HG02798 (cell line): ENCODE data around the gene YY1.

ENCODE experiments used
- ATAC-seq: cut with Tn5 transposase; IDR thresholded peaks from one replicate; pipeline ENCODE4 v1.9.1; 2021; ENCODE audit warnings: mild to moderate bottlenecking; ENCODE audit not compliant: unreplicated experiment, poor library complexity

Gene YY1

DNA sequence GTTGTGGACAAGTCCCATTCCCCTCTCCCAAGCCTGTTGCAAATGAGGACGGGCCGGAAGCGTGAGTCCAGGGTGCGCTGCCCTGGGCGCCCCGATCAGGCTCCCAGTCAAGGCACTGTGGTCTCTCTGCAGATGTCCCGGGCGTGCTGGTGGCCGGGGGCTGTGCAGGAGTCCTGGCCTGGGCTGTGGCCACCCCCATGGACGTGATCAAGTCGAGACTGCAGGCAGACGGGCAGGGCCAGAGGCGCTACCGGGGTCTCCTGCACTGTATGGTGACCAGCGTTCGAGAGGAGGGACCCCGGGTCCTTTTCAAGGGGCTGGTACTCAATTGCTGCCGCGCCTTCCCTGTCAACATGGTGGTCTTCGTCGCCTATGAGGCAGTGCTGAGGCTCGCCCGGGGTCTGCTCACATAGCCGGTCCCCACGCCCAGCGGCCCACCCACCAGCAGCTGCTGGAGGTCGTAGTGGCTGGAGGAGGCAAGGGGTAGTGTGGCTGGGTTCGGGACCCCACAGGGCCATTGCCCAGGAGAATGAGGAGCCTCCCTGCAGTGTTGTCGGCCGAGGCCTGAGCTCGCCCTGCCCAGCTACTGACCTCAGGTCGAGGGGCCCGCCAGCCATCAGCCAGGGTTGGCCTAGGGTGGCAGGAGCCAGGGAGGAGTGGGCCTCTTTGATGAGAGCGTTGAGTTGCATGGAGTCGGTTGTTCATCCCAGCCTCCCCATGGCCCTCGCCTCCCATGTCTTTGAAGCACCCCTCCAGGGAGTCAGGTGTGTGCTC is 90.5 kb downstream of the YY1 start:
- ATAC-seq, result no peak

DNA sequence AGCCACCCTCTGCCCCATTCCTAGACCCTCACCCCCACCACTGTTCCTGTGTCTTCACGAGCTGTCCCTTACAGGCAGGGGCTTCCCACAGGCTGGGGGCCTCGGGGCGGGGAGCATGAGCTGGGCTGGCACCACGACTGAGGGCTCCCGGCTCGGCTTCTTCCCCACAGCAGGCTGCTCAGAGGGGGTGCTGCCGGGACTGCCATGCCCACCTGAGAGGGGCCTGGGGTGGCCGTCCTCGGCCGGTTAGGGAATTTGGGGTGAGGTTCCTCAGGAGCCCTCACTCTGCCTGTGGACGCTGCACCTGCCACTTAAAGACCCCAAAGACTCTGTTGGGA is 91.0 kb downstream of the YY1 start:
- ATAC-seq, result no peak

DNA sequence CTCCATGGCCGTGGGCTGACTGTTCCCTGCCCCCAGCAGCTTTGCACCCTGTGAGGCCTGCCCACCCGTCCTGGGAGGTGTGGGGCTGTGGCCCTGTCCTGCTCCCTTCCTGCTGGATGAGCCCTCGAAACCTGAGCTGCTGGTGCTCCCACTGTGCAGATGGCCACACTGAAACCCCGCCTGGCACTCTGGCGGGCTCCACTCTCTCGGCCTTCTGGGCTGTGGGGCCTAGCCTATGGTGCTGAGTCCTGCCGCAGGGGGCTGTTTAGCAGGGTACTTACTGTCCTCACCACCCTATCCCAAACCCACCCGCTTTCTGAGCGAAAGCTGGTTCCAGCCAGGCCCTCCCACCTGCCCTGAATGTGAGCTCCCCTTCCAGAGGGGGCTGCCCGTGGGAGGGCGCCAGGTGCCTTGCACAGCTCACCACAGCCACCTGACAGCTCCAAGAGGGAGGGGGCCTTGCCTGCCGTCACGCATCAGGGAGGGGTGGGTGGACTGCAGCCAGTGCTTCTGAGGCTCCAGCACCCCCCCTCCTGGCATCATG is 91.5 kb downstream of the YY1 start:
- no peak for ATAC-seq

DNA sequence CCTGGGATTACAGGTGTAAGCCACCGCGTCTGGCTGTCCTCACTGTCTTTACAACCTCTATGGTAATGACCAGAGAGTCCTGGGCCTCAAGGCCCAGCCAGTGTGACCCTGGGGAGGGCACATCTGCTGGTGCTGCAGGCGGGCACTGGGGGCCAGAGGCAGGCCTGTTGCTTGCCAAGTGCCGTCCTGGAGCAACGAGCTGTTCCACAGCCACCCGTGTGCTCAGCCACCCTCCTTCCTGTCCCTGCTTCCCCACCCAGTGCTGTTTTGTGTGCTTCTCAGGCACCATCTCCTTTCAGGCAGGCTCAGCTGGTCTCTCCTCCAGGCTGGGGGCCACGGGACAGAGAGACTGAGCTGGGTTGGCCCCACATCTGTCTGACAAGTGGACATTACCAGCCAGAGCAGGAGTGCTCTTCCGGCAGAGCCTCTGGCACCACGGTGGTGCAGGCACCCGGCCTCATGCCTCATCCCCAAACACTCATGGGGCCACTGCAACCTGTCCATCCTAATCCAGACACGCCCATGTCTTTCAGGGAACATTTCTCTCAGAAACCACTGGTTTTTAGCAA is 93.2 kb downstream of the YY1 start:
- ATAC-seq, result no peak
